ENCODE measurements around the gene MYOM1. TPM values are rescaled to one million over a fixed set of nuclear protein-coding genes. Genes with fewer than 3 reads are reported as not detected.
A peak's percentile ranks its signal among the peaks of the same experiment; 100 is the strongest.
"Not testable (repeated sequence)": the region's sequence is repeated elsewhere in the genome, so short reads cannot be mapped to it uniquely, and the experiment has no call there.

Gene MYOM1
- total RNA-seq, 1 donor from 2014 or later: 662 TPM

DNA sequence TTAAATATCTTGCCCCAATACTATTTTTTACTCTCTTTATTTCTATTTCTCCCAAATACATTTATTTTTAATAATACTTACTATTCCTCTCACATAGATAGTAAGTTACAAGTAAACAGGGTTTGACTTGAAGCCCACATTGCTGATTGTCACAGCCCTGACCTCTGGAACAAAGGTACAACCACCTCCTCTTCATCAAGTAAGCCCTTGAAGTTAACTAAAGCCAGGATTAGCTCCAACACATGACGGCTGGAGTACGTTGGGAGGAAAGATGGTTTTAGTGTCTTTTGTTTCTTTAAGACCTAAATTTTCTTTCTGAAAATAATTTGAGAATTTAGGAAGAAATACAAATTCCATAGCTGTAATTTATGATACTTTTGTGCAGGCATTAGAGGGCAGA lies 949 bp downstream of the MYOM1 start:
- peak; percentile 25 for DNase-seq

DNA sequence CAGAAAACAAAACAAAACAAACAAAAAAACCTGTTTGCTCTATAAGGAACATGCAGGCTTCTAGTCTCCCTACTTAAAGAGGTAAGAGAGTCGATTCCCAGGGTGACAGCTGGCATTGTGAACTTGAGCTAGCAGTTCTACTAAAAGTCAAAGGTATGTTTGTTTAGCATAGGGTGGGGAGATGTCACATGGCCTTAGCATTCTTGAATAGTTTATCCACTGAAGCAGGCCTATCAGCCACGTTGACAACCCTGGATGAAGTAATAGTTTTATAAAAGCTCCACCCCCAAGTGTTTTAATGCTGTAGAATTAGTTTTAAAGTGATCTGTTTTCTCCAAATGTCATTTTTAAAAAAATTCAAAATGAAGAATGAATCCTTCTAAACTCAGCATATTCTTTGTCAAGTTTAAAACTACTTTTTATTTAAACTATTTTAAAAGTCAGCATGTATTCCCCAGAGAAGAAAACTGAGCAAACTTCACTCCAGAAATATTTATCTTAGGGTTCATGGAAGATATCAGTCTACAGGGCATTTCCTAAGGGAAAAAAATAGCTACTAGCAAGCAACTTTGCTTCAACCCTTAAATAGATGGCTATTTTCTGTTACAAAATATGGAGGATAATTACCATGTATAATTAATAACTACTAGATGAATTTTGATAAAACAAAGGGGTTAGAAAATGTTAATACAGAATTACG lies 1.7 kb downstream of the MYOM1 start:
- peak; percentile 70 for DNase-seq

- no peak for DNase-seq
These were observed 2.8 kb downstream of the MYOM1 start for GRCh38 chr18:3216987-3217386.

DNA sequence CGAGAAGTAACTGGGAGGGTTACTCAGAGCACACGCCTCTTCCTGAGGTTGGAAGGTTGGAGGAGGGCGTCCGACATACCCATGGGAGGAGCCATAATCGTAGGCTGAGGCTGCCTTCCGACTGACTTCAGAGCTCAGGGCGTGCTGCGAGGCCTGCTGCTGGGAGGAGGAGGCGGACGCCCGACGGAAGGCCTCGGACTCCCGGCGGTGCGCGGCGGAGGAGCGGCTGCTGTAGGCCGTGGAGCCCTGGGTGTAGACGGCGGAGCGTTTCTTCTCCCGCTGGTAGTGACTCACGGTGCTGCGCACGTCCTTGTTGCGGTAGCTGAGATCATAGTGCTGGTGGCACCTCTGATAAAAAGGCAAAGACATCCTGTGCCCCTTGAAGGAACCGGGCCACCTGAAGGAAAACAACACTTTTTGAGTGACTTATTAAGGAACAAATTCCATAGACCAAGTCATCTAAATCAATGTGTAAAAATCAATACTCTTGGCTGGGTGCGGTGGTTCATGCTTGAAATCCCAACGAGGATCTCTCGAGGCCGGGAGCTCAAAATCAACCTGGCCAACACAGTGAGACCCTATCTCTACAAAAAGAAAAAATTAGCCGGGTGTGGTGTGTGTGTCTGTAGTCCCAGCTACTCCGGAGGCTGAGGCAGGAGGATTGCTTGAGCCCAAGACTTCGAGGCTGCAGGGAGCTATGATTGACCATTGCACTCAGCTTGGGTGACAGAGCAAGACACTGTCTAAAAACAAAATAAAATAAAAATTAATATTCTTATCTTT lies 4.7 kb downstream of the MYOM1 start:
- no peak for DNase-seq

GRCh38 chr18:3213300-3214059 lies 6.3 kb downstream of the MYOM1 start:
- peak; percentile 24 for DNase-seq

DNA sequence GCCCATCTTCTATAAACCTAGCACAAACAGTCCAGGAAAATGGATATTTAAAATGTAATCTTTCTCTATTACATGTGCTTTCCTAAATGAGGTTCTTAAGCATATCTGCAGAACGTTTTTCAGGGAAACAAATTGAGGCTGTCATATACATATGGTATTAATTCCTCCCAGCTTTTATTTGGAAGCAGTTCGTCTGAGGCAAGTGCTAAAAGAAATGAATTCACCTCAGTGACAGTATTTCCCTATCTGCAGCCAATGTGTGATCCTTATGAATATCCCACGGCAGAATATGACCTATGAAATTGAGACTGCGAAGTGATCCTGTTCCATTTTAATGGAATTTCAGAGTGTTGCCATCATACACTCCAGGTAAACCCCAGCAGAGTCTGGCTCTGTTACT lies 7.1 kb downstream of the MYOM1 start:
- DNase-seq: peak; percentile 60

DNA sequence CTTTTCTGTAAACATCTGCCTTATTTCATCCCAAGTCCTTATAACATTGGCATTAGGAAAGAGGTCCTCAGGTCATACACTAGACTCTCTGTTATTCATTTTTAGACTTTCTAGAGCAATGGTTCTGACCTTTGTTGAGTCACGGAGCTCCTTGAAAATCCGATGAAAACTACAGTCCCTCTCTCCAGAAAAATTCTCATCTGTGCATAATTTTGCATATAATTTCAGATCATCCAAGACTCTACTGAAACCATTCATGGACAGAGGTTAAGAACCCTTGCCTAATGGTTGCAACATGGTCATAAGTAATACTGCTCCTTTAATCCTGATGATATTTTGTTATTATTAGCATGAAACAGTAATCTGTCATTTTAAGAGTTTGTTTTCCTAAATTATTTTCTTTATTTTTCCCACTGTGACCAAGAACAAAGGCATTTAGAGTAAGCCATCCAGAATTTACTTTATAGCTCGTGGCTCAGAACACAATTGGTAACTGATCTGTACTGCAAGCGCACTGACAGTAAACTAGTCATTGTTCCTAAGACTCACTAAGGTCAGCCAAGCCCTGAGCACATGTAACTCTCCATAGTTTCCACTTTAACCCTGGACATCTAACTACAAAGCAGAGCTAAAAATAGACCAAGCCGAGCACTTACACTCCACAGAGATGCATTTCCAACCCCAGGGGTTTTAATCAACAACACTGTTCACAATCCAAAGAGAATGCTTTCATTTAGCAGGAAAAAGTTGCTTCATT lies 8.4 kb downstream of the MYOM1 start:
- DNase-seq: peak; percentile 69

DNA sequence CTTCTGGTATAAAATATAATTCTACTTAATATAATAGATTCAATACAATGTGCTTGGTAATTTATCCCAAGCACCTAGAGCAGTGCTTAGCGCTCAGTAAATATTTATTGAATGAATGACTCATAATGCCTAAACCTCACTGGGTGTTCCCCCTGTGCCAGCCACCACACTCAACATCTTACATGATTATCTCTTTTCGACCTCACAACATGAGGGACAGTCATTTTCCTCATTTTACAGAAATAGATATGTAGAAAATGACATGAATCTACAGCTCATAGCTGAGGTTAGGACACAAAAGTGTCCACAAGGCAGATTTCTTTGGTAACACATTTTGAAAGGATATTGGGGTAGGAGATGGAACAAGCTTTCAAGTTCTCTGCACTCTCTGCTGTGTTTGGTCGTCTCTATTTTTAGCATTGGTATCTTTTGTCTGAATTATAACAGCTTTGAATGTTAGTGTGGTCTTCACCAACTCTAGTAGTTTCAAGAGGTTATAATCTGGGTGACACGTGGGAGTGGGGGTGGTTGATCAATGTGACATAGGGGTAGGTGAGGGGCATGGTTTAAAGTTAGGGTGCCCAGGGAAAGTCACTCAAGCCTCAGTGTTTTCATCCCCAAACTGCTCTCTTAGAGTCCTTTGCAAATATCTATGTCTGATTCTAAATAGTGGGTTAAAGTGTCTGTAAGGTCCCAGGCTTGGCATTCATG lies 9.8 kb downstream of the MYOM1 start:
- DNase-seq: no peak

DNA sequence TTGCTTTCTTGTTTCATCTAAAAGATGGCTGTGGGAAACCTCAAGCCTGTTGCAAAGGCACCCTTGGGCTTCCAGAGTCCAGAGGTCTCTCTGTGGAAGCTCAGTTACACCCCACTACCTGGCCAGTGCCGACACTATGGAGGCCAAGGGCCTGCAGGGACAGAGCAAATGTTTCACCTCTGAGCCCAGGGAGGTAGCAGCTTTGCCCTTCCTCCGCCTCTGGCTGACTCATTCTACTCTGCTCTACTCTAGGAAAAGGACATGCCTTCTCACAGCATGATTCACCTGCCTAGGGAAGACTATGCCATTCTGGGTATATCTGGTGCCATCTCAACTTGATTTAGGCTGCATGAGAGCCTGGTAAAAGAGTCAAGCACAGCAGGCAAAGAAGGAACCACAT lies 12.2 kb downstream of the MYOM1 start:
- DNase-seq: no peak

DNA sequence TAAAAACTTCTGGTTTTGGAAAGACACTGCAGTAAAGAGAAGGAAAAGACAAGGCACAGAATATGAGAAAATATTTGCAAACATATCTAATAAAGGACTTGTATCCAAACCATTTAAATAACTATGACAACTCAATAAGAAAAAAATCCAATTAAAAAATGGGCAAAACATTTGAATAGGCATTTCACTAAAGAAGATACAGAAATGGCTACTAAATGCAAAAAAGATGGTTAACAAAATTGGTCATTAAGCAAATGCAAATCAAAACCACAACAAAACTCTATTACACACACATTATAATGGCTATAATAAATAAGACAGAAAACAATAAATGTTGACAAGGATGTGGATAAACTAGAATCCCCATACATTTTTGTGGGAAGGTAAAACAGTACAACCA lies 14.5 kb downstream of the MYOM1 start:
- DNase-seq: no peak

GRCh38 chr18:3199942-3200645 lies 19.7 kb downstream of the MYOM1 start:
- DNase-seq: no peak

GRCh38 chr18:3198260-3198860 lies 21.4 kb downstream of the MYOM1 start:
- not testable (repeated sequence) for DNase-seq

DNA sequence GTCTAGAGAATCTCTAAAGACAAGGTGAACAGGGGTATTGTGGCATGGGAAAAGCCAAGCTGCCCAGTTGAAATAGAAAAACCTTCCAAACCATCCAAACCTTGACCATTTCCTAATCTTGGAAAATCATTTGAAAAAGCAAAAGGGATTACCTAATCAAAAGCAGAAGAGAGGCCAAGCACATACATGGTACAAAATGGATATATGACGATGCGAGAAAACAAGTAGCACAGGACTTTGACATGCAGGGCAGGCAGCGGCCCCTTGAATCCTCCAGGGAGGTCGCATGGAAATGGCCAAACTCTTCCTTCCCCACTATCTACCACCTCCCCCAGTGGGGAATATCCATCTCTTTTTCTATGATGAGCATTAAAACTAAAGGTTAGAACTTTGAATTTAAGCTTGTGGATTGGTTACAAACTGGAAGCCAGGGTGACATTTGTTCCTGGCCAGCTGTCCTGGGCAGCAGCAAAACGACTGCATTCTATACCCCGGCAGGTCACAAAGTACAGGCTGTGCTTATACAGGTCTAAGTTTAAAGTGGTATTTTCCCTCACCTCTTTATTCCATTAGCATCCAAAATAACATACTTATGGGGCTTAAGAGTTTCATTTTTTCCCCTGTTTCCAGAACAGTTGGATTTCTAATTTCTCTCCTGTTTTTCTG lies 24.7 kb downstream of the MYOM1 start:
- no peak for DNase-seq

DNA sequence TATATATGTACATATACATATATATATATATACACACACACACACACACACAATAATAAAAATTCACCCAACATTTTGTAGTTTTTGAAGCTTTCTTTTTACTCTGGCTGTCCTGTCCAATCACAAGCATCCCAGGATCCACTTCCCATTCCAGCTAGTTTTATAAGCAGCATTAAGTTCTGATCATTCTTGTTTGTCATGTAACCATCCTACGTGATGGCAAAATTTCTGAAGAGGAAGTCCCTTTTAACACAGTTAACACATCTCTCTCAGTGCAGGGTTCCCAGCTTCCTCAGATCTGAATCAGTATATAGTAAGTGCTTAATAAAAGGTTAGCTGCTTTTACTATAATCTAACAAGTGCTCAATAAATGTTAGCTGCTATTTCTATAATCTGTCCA lies 26.4 kb downstream of the MYOM1 start:
- DNase-seq: no peak

DNA sequence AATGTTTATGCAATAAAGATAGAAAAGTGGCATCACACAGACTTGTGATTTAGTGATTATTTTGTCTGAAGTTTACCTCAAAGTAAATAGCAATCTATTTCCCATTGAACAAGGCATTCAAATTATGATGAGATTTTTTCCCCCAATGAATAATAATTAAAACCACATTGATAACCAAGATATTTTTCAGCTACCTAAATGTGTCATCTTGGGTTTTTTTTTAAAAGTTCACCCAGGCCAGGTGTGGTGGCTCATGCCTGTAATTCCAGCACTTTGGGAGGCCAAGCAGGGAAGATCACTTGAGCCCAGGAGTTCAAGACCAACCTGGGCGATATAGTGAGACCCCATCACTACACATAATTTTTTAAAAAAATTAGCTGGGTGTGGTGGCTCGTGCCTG lies 27.0 kb downstream of the MYOM1 start:
- DNase-seq: no peak

- DNase-seq: no peak
These were observed 27.5 kb downstream of the MYOM1 start for GRCh38 chr18:3192286-3192685.

DNA sequence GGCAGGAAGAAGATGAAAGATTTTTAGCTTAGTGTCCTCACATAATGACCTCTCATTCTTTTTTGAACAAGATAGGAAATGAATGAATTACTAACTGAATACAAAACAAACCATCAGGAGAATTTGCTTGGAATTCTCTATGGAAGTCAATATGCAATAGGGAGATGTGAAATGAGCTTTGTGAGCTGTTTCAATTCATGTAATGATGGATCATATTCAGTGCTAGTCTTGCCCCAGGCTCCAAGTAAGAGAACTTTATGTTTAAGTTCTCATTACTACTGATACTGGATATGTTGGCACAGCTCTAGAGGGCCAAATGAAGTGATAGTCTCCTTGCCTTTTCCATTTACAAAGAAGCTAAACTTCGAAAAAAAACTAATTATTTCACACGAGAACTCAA lies 29.2 kb downstream of the MYOM1 start:
- DNase-seq: no peak

- no peak for DNase-seq
These were observed 29.9 kb downstream of the MYOM1 start for GRCh38 chr18:3189884-3190283.

GRCh38 chr18:3186678-3187658 lies 32.8 kb downstream of the MYOM1 start:
- DNase-seq: no peak
